Measurements from ENCODE around the gene PGS1.
A peak's percentile ranks its signal among the peaks of the same experiment; 100 is the strongest.

PGS1 gene

DNA sequence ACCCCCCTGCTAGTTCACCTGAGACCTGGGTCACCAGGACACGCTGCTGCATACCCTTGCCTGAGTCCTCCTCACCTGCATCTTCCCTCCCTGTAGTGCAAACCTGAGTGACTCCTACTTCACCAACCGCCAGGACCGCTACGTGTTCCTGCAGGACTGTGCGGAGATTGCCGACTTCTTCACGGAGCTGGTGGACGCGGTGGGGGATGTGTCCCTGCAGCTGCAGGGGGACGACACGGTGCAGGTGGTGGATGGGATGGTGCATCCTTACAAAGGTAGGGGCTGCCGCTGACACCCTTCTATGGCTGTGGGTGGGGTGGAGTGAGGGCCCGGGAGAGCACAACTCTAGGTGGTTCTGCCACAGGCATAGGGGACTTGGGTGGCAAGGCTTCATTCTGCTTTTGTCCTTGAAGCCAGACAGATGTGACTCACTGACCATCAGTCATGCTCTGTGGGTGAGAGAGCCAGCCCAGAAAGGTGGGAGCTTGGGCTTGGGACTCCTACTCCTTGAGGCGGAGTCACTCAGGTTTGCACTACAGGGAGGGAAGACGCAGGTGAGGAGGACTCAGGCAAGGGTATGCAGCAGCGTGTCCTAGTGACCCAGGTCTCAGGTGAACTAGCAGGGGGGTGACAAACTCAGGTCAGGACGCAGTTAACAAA is 22.3 kb downstream of the PGS1 start:
- no peak overlapping the region for H3K4me3 Mint-ChIP-seq
- H3K36me3 Mint-ChIP-seq (ENCODE audit: low read depth): peaks cover 82% of the 10 kb centered on the region
- H3K9me3 Mint-ChIP-seq: no peaks in the 10 kb centered on the region
- H3K27ac Mint-ChIP-seq: peak overlapping the region; percentile 29
- H3K27me3 Mint-ChIP-seq (ENCODE audit: low read depth, poor library complexity): no peaks in the 10 kb centered on the region
- H3K4me1 Mint-ChIP-seq: peaks cover 7% of the 10 kb centered on the region
- DNase-seq: no peak
- TF ChIP-seq, protein P1, sequence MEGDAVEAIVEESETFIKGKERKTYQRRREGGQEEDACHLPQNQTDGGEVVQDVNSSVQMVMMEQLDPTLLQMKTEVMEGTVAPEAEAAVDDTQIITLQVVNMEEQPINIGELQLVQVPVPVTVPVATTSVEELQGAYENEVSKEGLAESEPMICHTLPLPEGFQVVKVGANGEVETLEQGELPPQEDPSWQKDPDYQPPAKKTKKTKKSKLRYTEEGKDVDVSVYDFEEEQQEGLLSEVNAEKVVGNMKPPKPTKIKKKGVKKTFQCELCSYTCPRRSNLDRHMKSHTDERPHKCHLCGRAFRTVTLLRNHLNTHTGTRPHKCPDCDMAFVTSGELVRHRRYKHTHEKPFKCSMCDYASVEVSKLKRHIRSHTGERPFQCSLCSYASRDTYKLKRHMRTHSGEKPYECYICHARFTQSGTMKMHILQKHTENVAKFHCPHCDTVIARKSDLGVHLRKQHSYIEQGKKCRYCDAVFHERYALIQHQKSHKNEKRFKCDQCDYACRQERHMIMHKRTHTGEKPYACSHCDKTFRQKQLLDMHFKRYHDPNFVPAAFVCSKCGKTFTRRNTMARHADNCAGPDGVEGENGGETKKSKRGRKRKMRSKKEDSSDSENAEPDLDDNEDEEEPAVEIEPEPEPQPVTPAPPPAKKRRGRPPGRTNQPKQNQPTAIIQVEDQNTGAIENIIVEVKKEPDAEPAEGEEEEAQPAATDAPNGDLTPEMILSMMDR (IDR thresholded peaks at IDR 0.05): no peak

DNA sequence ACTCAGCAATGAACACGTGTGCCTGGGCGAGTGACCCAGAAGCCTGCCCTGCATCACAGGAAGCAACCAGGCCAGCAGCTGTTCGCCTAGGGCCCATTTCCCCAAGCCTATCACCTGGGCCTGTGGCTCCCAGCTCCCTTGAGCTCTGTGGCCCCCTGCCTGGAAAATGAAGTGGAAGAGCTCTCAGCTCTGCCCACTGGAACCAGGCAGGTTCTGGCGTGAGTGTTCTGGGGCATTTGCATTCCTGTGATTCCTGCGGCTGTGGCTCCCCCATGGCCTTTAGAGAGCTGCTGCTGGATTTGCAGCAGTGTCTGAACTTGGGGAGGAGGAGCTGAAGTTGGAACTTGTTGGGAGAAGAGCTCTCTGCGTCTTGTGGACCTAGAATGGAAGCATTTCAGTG is 22.8 kb downstream of the PGS1 start:
- no peak overlapping the region for H3K27ac Mint-ChIP-seq
- no peaks in the 10 kb centered on the region for H3K27me3 Mint-ChIP-seq (ENCODE audit: low read depth, poor library complexity)
- H3K36me3 Mint-ChIP-seq (ENCODE audit: low read depth): peaks cover 80% of the 10 kb centered on the region
- H3K4me3 Mint-ChIP-seq: no peak overlapping the region
- TF ChIP-seq, protein P1 (IDR thresholded peaks at IDR 0.05): no peak
- H3K9me3 Mint-ChIP-seq: no peaks in the 10 kb centered on the region
- peaks cover 9% of the 10 kb centered on the region for H3K4me1 Mint-ChIP-seq
- no peak for DNase-seq

DNA sequence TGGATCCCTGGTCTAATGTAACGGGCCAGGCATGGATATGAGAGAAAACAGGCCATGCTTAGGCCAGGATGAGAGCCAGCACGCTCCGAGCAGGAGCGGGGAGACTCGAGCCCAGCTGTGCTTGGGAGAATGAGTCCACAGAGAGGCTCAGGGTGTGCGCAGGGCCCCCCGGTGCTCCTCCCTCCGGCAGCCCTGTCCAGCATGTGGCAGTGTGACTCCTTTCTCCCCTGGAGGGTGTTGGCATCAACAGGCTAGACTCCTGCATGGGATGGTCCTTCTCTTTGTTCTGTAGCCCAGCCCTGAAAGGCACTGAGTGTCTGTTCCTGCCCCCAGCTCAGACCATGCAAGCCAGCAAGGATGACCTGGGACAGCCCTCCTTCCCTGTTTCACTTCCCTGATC is 23.4 kb downstream of the PGS1 start:
- TF ChIP-seq, protein P1 (IDR thresholded peaks at IDR 0.05): no peak
- Mint-ChIP-seq H3K9me3 (no peaks in the 10 kb centered on the region), H3K36me3 (ENCODE audit: low read depth) (peaks cover 74% of the 10 kb centered on the region), H3K27me3 (ENCODE audit: low read depth, poor library complexity) (no peaks in the 10 kb centered on the region), H3K4me1 (peaks cover 14% of the 10 kb centered on the region), H3K27ac (peak overlapping the region; percentile 65), H3K4me3 (no peak overlapping the region)
- no peak for DNase-seq

DNA sequence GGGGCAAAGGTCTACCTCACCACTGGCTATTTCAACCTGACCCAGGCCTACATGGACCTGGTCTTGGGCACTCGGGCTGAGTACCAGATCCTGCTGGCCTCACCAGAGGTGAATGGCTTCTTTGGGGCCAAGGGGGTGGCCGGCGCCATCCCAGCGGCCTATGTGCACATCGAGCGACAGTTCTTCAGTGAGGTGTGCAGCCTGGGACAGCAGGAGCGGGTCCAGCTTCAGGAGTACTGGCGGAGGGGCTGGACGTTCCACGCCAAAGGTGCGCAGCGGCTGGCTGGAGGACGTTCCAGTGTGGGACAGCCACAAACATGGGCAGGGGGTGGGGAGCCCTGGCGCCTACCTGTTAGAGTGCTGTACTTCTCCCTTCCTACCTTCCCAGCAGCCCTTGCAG is 25.4 kb downstream of the PGS1 start:
- TF ChIP-seq, protein P1 (IDR thresholded peaks at IDR 0.05): no peak
- no peaks in the 10 kb centered on the region for H3K9me3 Mint-ChIP-seq
- H3K4me1 Mint-ChIP-seq: peaks cover 33% of the 10 kb centered on the region
- no peak overlapping the region for H3K27ac Mint-ChIP-seq
- DNase-seq: no peak
- H3K27me3 Mint-ChIP-seq (ENCODE audit: low read depth, poor library complexity): no peaks in the 10 kb centered on the region
- H3K4me3 Mint-ChIP-seq: no peak overlapping the region
- H3K36me3 Mint-ChIP-seq (ENCODE audit: low read depth): peaks cover 63% of the 10 kb centered on the region

DNA sequence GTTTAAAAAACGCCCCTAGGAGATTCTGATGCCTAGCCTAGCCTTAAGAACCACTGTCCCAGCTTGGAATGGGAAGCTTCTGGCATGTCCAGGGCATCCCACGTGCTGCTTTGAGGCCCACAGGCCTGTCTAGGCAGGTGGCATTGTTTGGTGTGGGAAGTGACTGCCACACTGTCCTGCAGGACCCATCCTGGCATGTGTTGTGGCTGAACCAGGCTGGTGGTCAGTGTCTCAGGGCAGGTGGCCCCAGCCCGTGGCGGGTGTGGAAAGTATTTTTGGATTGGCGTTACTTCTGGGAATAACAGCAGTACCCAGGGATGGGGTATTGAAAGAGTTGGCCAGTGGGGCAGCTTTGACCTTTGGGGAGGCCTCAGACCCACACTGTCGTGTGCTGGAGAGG is 27.9 kb downstream of the PGS1 start:
- H3K27me3 Mint-ChIP-seq (ENCODE audit: low read depth, poor library complexity): no peaks in the 10 kb centered on the region
- H3K9me3 Mint-ChIP-seq: no peaks in the 10 kb centered on the region
- DNase-seq: no peak
- no peak overlapping the region for H3K4me3 Mint-ChIP-seq
- no peak overlapping the region for H3K27ac Mint-ChIP-seq
- peaks cover 55% of the 10 kb centered on the region for H3K4me1 Mint-ChIP-seq
- H3K36me3 Mint-ChIP-seq (ENCODE audit: low read depth): peaks cover 43% of the 10 kb centered on the region
- TF ChIP-seq, protein P1 (IDR thresholded peaks at IDR 0.05): no peak

DNA sequence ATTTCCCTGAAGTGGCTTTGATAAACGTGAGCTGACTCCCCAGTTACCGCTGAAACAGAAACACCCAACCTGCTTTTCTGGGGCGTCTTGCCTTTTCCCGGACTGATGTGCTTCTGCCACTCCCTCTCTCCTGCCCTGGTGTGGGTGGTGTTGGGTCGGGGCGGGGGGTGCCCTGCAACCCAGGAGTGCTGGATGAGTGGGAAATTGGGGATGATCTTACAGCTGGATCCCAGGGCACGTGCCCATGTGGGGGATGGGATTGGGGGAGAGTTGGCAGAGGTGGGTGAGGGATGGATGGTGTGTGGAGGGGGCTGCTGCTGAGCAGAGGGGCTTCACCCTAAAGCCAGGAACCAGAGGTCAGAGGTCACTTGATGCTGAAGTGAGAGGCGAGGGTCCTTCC is 28.5 kb downstream of the PGS1 start:
- H3K36me3 Mint-ChIP-seq (ENCODE audit: low read depth): peaks cover 38% of the 10 kb centered on the region

More for the DNA sequence above, 28.5 kb downstream of the PGS1 start:
- TF ChIP-seq, protein P1 (IDR thresholded peaks at IDR 0.05): no peak
- DNase-seq: no peak
- no peak overlapping the region for H3K27ac Mint-ChIP-seq
- H3K9me3 Mint-ChIP-seq: no peaks in the 10 kb centered on the region
- H3K27me3 Mint-ChIP-seq (ENCODE audit: low read depth, poor library complexity): no peaks in the 10 kb centered on the region
- H3K4me3 Mint-ChIP-seq: no peak overlapping the region
- peaks cover 60% of the 10 kb centered on the region for H3K4me1 Mint-ChIP-seq
